ENCODE data around the gene TREML4. TPM values are rescaled to one million over a fixed set of nuclear protein-coding genes. Genes with fewer than 3 reads are reported as not detected.

TREML4 gene
- total RNA-seq, 2 donors from 2014 or later, result not detected

GRCh38 chr6:41280381-41281057 is 52.4 kb downstream of the TREML4 start:
- Mint-ChIP-seq H3K4me3 (no peak overlapping the region), H3K27ac (no peak overlapping the region), H3K9me3 (no peaks in the 10 kb centered on the region), H3K27me3 (ENCODE audit: insufficient read depth) (peaks cover 28% of the 10 kb centered on the region), H3K36me3 (ENCODE audit: low read depth) (no peaks in the 10 kb centered on the region), H3K4me1 (peaks cover 6% of the 10 kb centered on the region)
- DNase-seq, result no peak
- H3K9ac ChIP-seq (ENCODE audit: extremely low read depth, low read length, poor library complexity, severe bottlenecking), result no peak overlapping the region
- H3K9me3 ChIP-seq (ENCODE audit: control insufficient read depth, low read length), result no peaks in the 10 kb centered on the region
- H3K27ac ChIP-seq (ENCODE audit: low read depth, low read length), result no peak overlapping the region
- no peak for TF ChIP-seq CTCF (conservative IDR thresholded peaks at IDR 0.05)
- peaks cover 12% of the 10 kb centered on the region for H3K27me3 ChIP-seq (ENCODE audit: control insufficient read depth, insufficient read depth, low read length, poor library complexity, severe bottlenecking)
- no peaks in the 10 kb centered on the region for H3K4me1 ChIP-seq (ENCODE audit: control insufficient read depth, insufficient read depth, low read length)
- 83% methylated on average over 1 of the region's 1 CpG; no CpG with 5 or more reads in 1 of the 2 experiments for WGBS, 2 experiments (ENCODE audit: insufficient coverage in 1 of 2, insufficient read length in 1 of 2)
- no peaks in the 10 kb centered on the region for H3K36me3 ChIP-seq (ENCODE audit: control insufficient read depth, insufficient read depth, low read length)
- H3K4me3 ChIP-seq (ENCODE audit: low read length), result no peak overlapping the region

GRCh38 chr6:41283600-41283999 is 55.5 kb downstream of the TREML4 start:
- H3K9ac ChIP-seq (ENCODE audit: extremely low read depth, low read length, poor library complexity, severe bottlenecking), result no peak overlapping the region
- Mint-ChIP-seq H3K27me3 (ENCODE audit: insufficient read depth) (peaks cover 28% of the 10 kb centered on the region), H3K27ac (no peak overlapping the region), H3K36me3 (ENCODE audit: low read depth) (no peaks in the 10 kb centered on the region), H3K4me3 (no peak overlapping the region), H3K4me1 (peaks cover 5% of the 10 kb centered on the region), H3K9me3 (no peaks in the 10 kb centered on the region)
- 90 to 93% methylated on average over 3 of the region's 3 CpGs for WGBS, 2 experiments (ENCODE audit: insufficient coverage in 1 of 2, insufficient read length in 1 of 2)
- no peak for TF ChIP-seq CTCF (conservative IDR thresholded peaks at IDR 0.05)
- no peak overlapping the region for H3K27ac ChIP-seq (ENCODE audit: low read depth, low read length)
- H3K36me3 ChIP-seq (ENCODE audit: control insufficient read depth, insufficient read depth, low read length), result no peaks in the 10 kb centered on the region
- H3K4me1 ChIP-seq (ENCODE audit: control insufficient read depth, insufficient read depth, low read length), result no peaks in the 10 kb centered on the region
- no peaks in the 10 kb centered on the region for H3K27me3 ChIP-seq (ENCODE audit: control insufficient read depth, insufficient read depth, low read length, poor library complexity, severe bottlenecking)
- H3K9me3 ChIP-seq (ENCODE audit: control insufficient read depth, low read length), result no peaks in the 10 kb centered on the region
- DNase-seq, result no peak
- no peak overlapping the region for H3K4me3 ChIP-seq (ENCODE audit: low read length)

GRCh38 chr6:41284726-41285125 is 56.6 kb downstream of the TREML4 start:
- no peak overlapping the region for H3K4me3 ChIP-seq (ENCODE audit: low read length)
- H3K9ac ChIP-seq (ENCODE audit: extremely low read depth, low read length, poor library complexity, severe bottlenecking), result no peak overlapping the region
- peaks cover 2% of the 10 kb centered on the region for H3K4me1 Mint-ChIP-seq
- H3K4me3 Mint-ChIP-seq, result no peak overlapping the region
- no peak for DNase-seq
- 75 to 95% methylated on average over 1 of the region's 1 CpG for WGBS, 2 experiments (ENCODE audit: insufficient coverage in 1 of 2, insufficient read length in 1 of 2)
- no peaks in the 10 kb centered on the region for H3K36me3 ChIP-seq (ENCODE audit: control insufficient read depth, insufficient read depth, low read length)
- no peaks in the 10 kb centered on the region for H3K9me3 Mint-ChIP-seq
- H3K36me3 Mint-ChIP-seq (ENCODE audit: low read depth), result no peaks in the 10 kb centered on the region
- no peak overlapping the region for H3K27ac ChIP-seq (ENCODE audit: low read depth, low read length)
- no peak for TF ChIP-seq CTCF (conservative IDR thresholded peaks at IDR 0.05)
- H3K27ac Mint-ChIP-seq, result no peak overlapping the region
- H3K4me1 ChIP-seq (ENCODE audit: control insufficient read depth, insufficient read depth, low read length), result no peaks in the 10 kb centered on the region
- H3K27me3 ChIP-seq (ENCODE audit: control insufficient read depth, insufficient read depth, low read length, poor library complexity, severe bottlenecking), result no peaks in the 10 kb centered on the region
- no peaks in the 10 kb centered on the region for H3K9me3 ChIP-seq (ENCODE audit: control insufficient read depth, low read length)
- peaks cover 25% of the 10 kb centered on the region for H3K27me3 Mint-ChIP-seq (ENCODE audit: insufficient read depth)

All from endodermal cell (in vitro differentiated cells).